NT2/D1 (cell line): ENCODE measurements around the gene IGFBPL1.

Experiments used
- SUZ12 ChIP-seq: IDR thresholded peaks from 2 replicates; pipeline ENCODE4 v1.6.1; 2011; ENCODE audit not compliant: insufficient read length, insufficient read depth; ENCODE audit errors: extremely low read depth
- YY1 ChIP-seq: IDR thresholded peaks from 2 replicates; pipeline ENCODE4 v1.6.1; 2011; ENCODE audit not compliant: insufficient read length, insufficient read depth
- ZNF274 ChIP-seq: IDR thresholded peaks from 2 replicates; pipeline ENCODE4 v1.6.1; 2011; ENCODE audit warnings: mild to moderate bottlenecking, low read depth, low read length

GRCh38 chr9:38418366-38418765 is 5.9 kb downstream of the IGFBPL1 start:
- no peak for TF ChIP-seq SUZ12
- TF ChIP-seq YY1 = no peak
- TF ChIP-seq ZNF274 = no peak
